KMS-11 (cell line): ENCODE measurements around the gene HOXD10.

Experiments
- H2AFZ ChIP-seq: fragments of 200-600 bp; sonication (generic); 2 replicates; pipeline ENCODE4 v1.6.1; 2016; ENCODE audit warnings: antibody characterized with exemption, mixed run types, low read depth
- H3K27ac ChIP-seq: fragments of 200-600 bp; sonication (generic); 2 replicates; pipeline ENCODE4 v1.6.1; 2016; ENCODE audit warnings: mild to moderate bottlenecking, mixed run types
- H3K27me3 ChIP-seq: fragments of 200-600 bp; sonication (generic); 2 replicates; pipeline ENCODE4 v1.6.1; 2017; ENCODE audit warnings: mild to moderate bottlenecking, low read depth, mixed run types, moderate library complexity; ENCODE audit not compliant: insufficient read depth
- H3K36me3 ChIP-seq: fragments of 200-600 bp; sonication (generic); 2 replicates; pipeline ENCODE4 v1.6.1; 2017; ENCODE audit warnings: mild to moderate bottlenecking, mixed run types; ENCODE audit not compliant: insufficient read depth
- H3K4me1 ChIP-seq: fragments of 200-600 bp; sonication (generic); 2 replicates; pipeline ENCODE4 v1.6.1; 2016; ENCODE audit warnings: mild to moderate bottlenecking, low read depth, mixed run types; ENCODE audit not compliant: poor library complexity, severe bottlenecking
- H3K4me2 ChIP-seq: fragments of 200-600 bp; sonication (generic); 2 replicates; pipeline ENCODE4 v1.7.0; 2016; ENCODE audit warnings: mild to moderate bottlenecking, mixed run types
- H3K4me3 ChIP-seq: fragments of 200-600 bp; sonication (generic); IDR thresholded peaks from 2 replicates; pipeline ENCODE4 v1.6.1; 2017; ENCODE audit warnings: low read depth, low read length, mixed read lengths; ENCODE audit not compliant: insufficient read depth
- H3K79me2 ChIP-seq: fragments of 200-600 bp; sonication (generic); 2 replicates; pipeline ENCODE4 v1.6.1; 2016; ENCODE audit warnings: low read depth, mixed run types; ENCODE audit not compliant: insufficient read depth
- H3K9ac ChIP-seq: fragments of 200-600 bp; sonication (generic); 2 replicates; pipeline ENCODE4 v1.6.1; 2016; ENCODE audit warnings: mild to moderate bottlenecking, mixed run types
- H4K20me1 ChIP-seq: fragments of 200-600 bp; sonication (generic); 2 replicates; pipeline ENCODE4 v1.6.1; 2016; ENCODE audit warnings: mild to moderate bottlenecking, mixed run types; ENCODE audit not compliant: insufficient read depth
- CTCF ChIP-seq: fragments of 200-600 bp; sonication (generic); conservative IDR thresholded peaks from 2 replicates; pipeline ENCODE4 v1.6.1; 2017; ENCODE audit warnings: low read depth, mild to moderate bottlenecking, antibody characterized with exemption, low read length, moderate library complexity, mixed read lengths

Gene HOXD10

GRCh38 chr2:176098366-176099158, 18.0 kb upstream of the HOXD10 start:
- Histone ChIP-seq H3K27me3 (no peaks in the 10 kb centered on the region), H3K4me3 (no peak overlapping the region), H3K9ac (peak overlapping the region; percentile 90; the same call in 1 of the 2 replicates)

GRCh38 chr2:176099159-176099727, 17.3 kb upstream of the HOXD10 start:
- H3K36me3 ChIP-seq = no peaks in the 10 kb centered on the region
- no peaks in the 10 kb centered on the region for H3K79me2 ChIP-seq
- no peaks in the 10 kb centered on the region for H3K27me3 ChIP-seq
- H3K4me3 ChIP-seq = no peak overlapping the region
- 0 out of 2 replicates have a peak overlapping the region, but pooled peaks have one; percentile 97 for H2AFZ ChIP-seq
- no peak overlapping the region for H3K9ac ChIP-seq
- TF ChIP-seq CTCF = no peak
- no peak overlapping the region; the same call in 1 of the 2 replicates for H3K4me2 ChIP-seq
- no peak overlapping the region for H3K27ac ChIP-seq
- no peaks in the 10 kb centered on the region for H4K20me1 ChIP-seq
- peaks cover 8% of the 10 kb centered on the region for H3K4me1 ChIP-seq

More at GRCh38 chr2:176098366-176099158, 18.0 kb upstream of the HOXD10 start:
- Histone ChIP-seq H2AFZ (peak overlapping the region; percentile 97), H3K4me2 (peak overlapping the region; percentile 95), H3K27ac (no peak overlapping the region), H3K79me2 (no peaks in the 10 kb centered on the region), H3K36me3 (no peaks in the 10 kb centered on the region), H3K4me1 (peaks cover 8% of the 10 kb centered on the region), H4K20me1 (no peaks in the 10 kb centered on the region)
- no peak for TF ChIP-seq CTCF

GRCh38 chr2:176099728-176100546, 16.6 kb upstream of the HOXD10 start, which contains the start of gene HOXD12:
Gene HOXD12 (plus strand): TSS chr2:176099795. CDS start chr2:176099802, 7 bp downstream.
- Histone ChIP-seq H3K27ac (no peak within 1 kb of the TSS), H3K4me1 (peaks cover 8% of the 10 kb centered on the region), H4K20me1 (no peaks in the 10 kb centered on the region), H3K79me2 (no peaks in the 10 kb centered on the region), H3K27me3 (no peaks in the 10 kb centered on the region), H3K4me3 (no peak within 1 kb of the TSS), H3K4me2 (peak within 1 kb of the TSS; percentile 95; the same call in 1 of the 2 replicates), H3K9ac (no peak within 1 kb of the TSS), H2AFZ (peak within 1 kb of the TSS; percentile 97), H3K36me3 (no peaks in the 10 kb centered on the region)
- TF ChIP-seq CTCF = no peak

- no peak overlapping the region for H2AFZ ChIP-seq
- H3K36me3 ChIP-seq = no peaks in the 10 kb centered on the region
- TF ChIP-seq CTCF = no peak
- no peak overlapping the region for H3K9ac ChIP-seq
- no peaks in the 10 kb centered on the region for H3K79me2 ChIP-seq
- no peak overlapping the region for H3K4me2 ChIP-seq
- peaks cover 5% of the 10 kb centered on the region for H3K4me1 ChIP-seq
- H3K27me3 ChIP-seq = no peaks in the 10 kb centered on the region
- H3K27ac ChIP-seq = no peak overlapping the region
- H4K20me1 ChIP-seq = no peaks in the 10 kb centered on the region
- H3K4me3 ChIP-seq = no peak overlapping the region
These were observed 15.9 kb upstream of the HOXD10 start for GRCh38 chr2:176100547-176101140.
